Endodermal cell (in vitro differentiated cells): ENCODE data around the gene SLC9A3. TPM values are rescaled to one million over a fixed set of nuclear protein-coding genes. Genes with fewer than 3 reads are reported as not detected.

Experiments
- DNase-seq: peaks from one replicate; pipeline ENCODE4 v3.0.0-alpha.2; 2017
- H3K27ac ChIP-seq: 2 replicates; pipeline ENCODE4 v1.5.1; 2013; ENCODE audit warnings: mild to moderate bottlenecking, low read depth, low read length, moderate library complexity
- H3K27me3 ChIP-seq: 2 replicates; pipeline ENCODE4 v1.6.1; 2013; ENCODE audit warnings: mild to moderate bottlenecking, low read length, moderate library complexity; ENCODE audit not compliant: insufficient read depth, control insufficient read depth, poor library complexity, severe bottlenecking
- H3K36me3 ChIP-seq: 2 replicates; pipeline ENCODE4 v1.7.0; 2013; ENCODE audit warnings: mild to moderate bottlenecking, low read length, moderate library complexity; ENCODE audit not compliant: control insufficient read depth, insufficient read depth
- H3K4me1 ChIP-seq: one replicate; pipeline ENCODE4 v1.7.0; 2013; ENCODE audit warnings: low read length; ENCODE audit not compliant: control insufficient read depth, insufficient read depth
- H3K4me3 ChIP-seq: 2 replicates; pipeline ENCODE4 v1.5.1; 2013; ENCODE audit warnings: mild to moderate bottlenecking, low read length, moderate library complexity
- H3K9ac ChIP-seq: 2 replicates; pipeline ENCODE4 v1.6.1; 2013; ENCODE audit warnings: mild to moderate bottlenecking, low read length, moderate library complexity; ENCODE audit not compliant: poor library complexity, severe bottlenecking; ENCODE audit errors: extremely low read depth
- H3K9me3 ChIP-seq: 2 replicates; pipeline ENCODE4 v1.6.1; 2013; ENCODE audit warnings: mild to moderate bottlenecking, low read length, moderate library complexity; ENCODE audit not compliant: control insufficient read depth
- H3K27ac Mint-ChIP-seq: 2 replicates; pipeline ENCODE4 v1.8.0; 2020; ENCODE audit warnings: mixed read lengths
- H3K27me3 Mint-ChIP-seq: 2 replicates; pipeline ENCODE4 v1.8.0; 2021; ENCODE audit warnings: mild to moderate bottlenecking, mixed read lengths; ENCODE audit not compliant: insufficient read depth
- H3K36me3 Mint-ChIP-seq: 2 replicates; pipeline ENCODE4 v1.8.0; 2020; ENCODE audit warnings: low read depth, mixed read lengths
- H3K4me1 Mint-ChIP-seq: 2 replicates; pipeline ENCODE4 v1.8.0; 2020; ENCODE audit warnings: mixed read lengths
- H3K4me3 Mint-ChIP-seq: 2 replicates; pipeline ENCODE4 v1.8.0; 2020; ENCODE audit warnings: mild to moderate bottlenecking, moderate library complexity, mixed read lengths
- H3K9me3 Mint-ChIP-seq: 2 replicates; pipeline ENCODE4 v1.8.0; 2020; ENCODE audit warnings: mild to moderate bottlenecking, mixed read lengths
- WGBS, 2 experiments: methylation state at CpG; one replicate each; pipeline versions ENCODE4 v1.1.5 to v1.1.7; 2013; ENCODE audit warnings: missing lambda C conversion rate in 2 of 2, mixed read lengths in 1 of 2; ENCODE audit not compliant: insufficient coverage in 1 of 2, insufficient read length in 1 of 2; 5-methylcytosine and 5-hydroxymethylcytosine counted together
- total RNA-seq, 2 donors: library from RNA; stranded (reverse); fragmentation: NEBNext Ultra II Directional in 1 of 2; extraction: Animal tissue kit (Norgen Biotek cat#: 25700) in 1 of 2; gene quantifications; 2 replicates in 1 of 2; 3 replicates in 1 of 2; pipeline ENCODE4 v1.2.1, GENCODE V29; 2021
- TF ChIP-seq, protein P1 (sequence below): fragments of 200-600 bp; sonication (generic); conservative IDR thresholded peaks from 2 replicates; pipeline ENCODE4 v1.5.0; 2021; ENCODE audit warnings: antibody characterized with exemption, mild to moderate bottlenecking

Gene SLC9A3
- total RNA-seq, 2 donors from 2014 or later, result 1.3 to 1.5 TPM

GRCh38 chr5:522899-523440 lies 1.3 kb downstream of the SLC9A3 start:
- H3K4me3 Mint-ChIP-seq, result peak overlapping the region; percentile 47
- TF ChIP-seq, protein P1, sequence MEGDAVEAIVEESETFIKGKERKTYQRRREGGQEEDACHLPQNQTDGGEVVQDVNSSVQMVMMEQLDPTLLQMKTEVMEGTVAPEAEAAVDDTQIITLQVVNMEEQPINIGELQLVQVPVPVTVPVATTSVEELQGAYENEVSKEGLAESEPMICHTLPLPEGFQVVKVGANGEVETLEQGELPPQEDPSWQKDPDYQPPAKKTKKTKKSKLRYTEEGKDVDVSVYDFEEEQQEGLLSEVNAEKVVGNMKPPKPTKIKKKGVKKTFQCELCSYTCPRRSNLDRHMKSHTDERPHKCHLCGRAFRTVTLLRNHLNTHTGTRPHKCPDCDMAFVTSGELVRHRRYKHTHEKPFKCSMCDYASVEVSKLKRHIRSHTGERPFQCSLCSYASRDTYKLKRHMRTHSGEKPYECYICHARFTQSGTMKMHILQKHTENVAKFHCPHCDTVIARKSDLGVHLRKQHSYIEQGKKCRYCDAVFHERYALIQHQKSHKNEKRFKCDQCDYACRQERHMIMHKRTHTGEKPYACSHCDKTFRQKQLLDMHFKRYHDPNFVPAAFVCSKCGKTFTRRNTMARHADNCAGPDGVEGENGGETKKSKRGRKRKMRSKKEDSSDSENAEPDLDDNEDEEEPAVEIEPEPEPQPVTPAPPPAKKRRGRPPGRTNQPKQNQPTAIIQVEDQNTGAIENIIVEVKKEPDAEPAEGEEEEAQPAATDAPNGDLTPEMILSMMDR, result peak; percentile 41
- no peaks in the 10 kb centered on the region for H3K36me3 ChIP-seq
- no peaks in the 10 kb centered on the region for H3K9me3 ChIP-seq
- H3K27ac ChIP-seq, result no peak overlapping the region
- peaks cover 72% of the 10 kb centered on the region for H3K27me3 Mint-ChIP-seq
- H3K27ac Mint-ChIP-seq, result no peak overlapping the region
- peak; percentile 73 for DNase-seq
- peaks cover 4% of the 10 kb centered on the region for H3K4me1 ChIP-seq
- peak overlapping the region; percentile 14 for H3K4me3 ChIP-seq
- WGBS, 2 experiments, result 26 to 37% methylated on average over 15 to 21 of the region's 21 CpGs
- peaks cover 69% of the 10 kb centered on the region for H3K27me3 ChIP-seq
- H3K9me3 Mint-ChIP-seq, result no peaks in the 10 kb centered on the region
- H3K9ac ChIP-seq, result no peak overlapping the region
- no peaks in the 10 kb centered on the region for H3K36me3 Mint-ChIP-seq
- H3K4me1 Mint-ChIP-seq, result peaks cover 12% of the 10 kb centered on the region

- H3K9me3 Mint-ChIP-seq, result no peaks in the 10 kb centered on the region
- no peak for DNase-seq
- Histone ChIP-seq H3K27me3 (peaks cover 69% of the 10 kb centered on the region), H3K4me1 (peaks cover 4% of the 10 kb centered on the region), H3K9ac (no peak overlapping the region), H3K36me3 (no peaks in the 10 kb centered on the region), H3K9me3 (no peaks in the 10 kb centered on the region), H3K4me3 (no peak overlapping the region), H3K27ac (no peak overlapping the region)
- TF ChIP-seq, protein P1, result no peak
- peaks cover 12% of the 10 kb centered on the region for H3K4me1 Mint-ChIP-seq
- no peak overlapping the region for H3K27ac Mint-ChIP-seq
- H3K4me3 Mint-ChIP-seq, result no peak overlapping the region
- 58 to 80% methylated on average over 10 to 16 of the region's 16 CpGs for WGBS, 2 experiments
- no peaks in the 10 kb centered on the region for H3K36me3 Mint-ChIP-seq
- H3K27me3 Mint-ChIP-seq, result peaks cover 72% of the 10 kb centered on the region
These were observed 2.1 kb downstream of the SLC9A3 start for GRCh38 chr5:522116-522515.

GRCh38 chr5:521680-522079 lies 2.6 kb downstream of the SLC9A3 start:
- Histone ChIP-seq H3K9ac (no peak overlapping the region), H3K4me1 (peaks cover 4% of the 10 kb centered on the region), H3K4me3 (no peak overlapping the region), H3K36me3 (no peaks in the 10 kb centered on the region), H3K27ac (no peak overlapping the region), H3K9me3 (no peaks in the 10 kb centered on the region), H3K27me3 (peaks cover 69% of the 10 kb centered on the region)
- Mint-ChIP-seq H3K27me3 (peaks cover 71% of the 10 kb centered on the region), H3K4me3 (no peak overlapping the region), H3K9me3 (no peaks in the 10 kb centered on the region), H3K27ac (no peak overlapping the region), H3K4me1 (peaks cover 12% of the 10 kb centered on the region), H3K36me3 (no peaks in the 10 kb centered on the region)
- DNase-seq, result no peak
- 76 to 82% methylated on average over 8 to 9 of the region's 9 CpGs for WGBS, 2 experiments
- TF ChIP-seq, protein P1, result no peak
